ENCODE data around the gene FREM3. TPM values are rescaled to one million over a fixed set of nuclear protein-coding genes. Genes with fewer than 3 reads are reported as not detected.
A peak's percentile ranks its signal among the peaks of the same experiment; 100 is the strongest.

FREM3 gene
- total RNA-seq, 1 experiment from 2014 or later: not detected

DNA sequence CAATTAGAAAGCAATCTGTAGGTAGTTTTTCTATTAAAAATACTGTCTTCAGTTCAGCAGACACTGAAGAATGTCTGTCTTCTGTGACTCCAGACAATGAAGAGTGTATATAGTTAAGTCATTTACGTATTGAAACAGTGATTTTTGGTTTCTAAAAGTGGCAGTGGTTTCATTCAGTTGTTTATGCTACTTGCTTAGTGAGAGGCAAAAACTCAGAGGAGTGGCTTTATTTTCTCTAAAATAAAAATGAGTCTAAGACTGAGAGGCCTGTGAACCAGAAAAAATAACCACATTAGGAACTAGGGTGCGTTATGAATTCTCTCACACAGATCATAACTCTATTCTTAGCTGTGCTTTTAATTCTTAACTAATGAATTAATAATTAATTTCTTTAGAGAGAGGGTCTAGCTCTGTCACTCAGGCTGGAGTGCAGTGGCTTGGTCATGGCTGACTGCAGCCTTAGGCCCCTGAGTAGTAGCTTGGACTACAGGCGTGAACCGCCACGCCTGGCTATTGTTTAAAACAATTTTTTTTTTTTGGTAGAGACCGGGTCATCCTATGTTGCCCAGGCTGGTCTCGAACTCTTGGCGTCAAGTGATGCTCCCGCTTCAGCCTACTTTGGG, 31.4 kb downstream of the FREM3 start:
- no peak for DNase-seq (ENCODE audit: low spot score)

DNA sequence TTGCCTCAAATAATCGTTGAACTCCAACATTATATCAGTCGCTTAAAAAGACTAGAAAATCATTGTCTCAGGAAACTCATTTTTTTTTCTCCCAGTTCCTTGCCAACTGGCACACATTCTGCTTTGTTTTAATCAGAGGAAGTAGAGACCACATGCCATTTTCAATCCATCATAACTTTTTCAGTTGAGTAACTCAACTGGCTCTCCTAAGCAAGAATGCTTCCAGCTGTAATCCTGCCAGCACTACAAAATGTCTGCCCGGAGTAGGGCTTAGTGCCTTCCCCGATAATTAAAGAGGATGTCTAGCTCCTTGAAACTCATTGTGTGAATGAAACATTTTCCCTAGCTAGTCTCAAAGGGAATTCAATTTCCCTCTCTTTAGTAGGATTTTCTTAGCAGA, 33.0 kb downstream of the FREM3 start:
- no peak for DNase-seq (ENCODE audit: low spot score)

DNA sequence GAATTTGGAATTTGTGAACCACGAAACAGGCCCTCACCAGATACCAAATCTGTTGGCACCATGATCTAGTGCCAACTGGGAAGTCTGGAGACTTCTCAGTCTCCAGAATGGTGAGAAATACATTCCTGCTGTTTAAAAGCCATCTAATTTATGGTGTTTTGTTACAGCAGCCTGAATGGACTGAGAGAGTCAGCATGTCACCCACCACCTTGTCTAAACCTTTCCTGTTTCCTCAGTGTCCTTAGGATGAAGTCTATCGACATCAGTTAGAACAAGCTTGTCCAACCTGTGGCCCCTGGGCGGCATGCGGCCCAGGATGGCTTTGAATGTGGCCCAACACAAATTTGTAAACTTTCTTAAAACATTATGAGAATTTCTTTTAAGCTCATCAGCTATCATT, 42.1 kb downstream of the FREM3 start:
- DNase-seq (ENCODE audit: low spot score): no peak

DNA sequence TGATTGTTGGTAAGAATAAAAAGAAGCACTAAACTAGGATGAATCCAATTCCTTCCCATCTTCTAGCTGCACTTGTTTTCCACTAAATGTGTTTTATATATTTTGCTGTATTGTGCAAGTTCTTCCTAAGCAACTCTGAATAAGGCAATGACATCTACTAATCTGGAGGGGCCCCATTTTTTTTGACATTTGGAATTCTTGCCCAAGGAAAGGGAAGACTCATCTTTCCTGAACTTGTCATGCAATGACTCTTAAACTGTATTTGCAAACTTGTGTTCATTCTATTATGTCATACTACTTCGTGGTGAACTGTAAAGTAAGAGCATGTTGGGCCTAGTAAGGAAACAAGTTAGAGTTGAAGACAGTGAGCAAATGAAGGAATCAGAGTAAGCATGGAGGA, 45.9 kb downstream of the FREM3 start:
- DNase-seq (ENCODE audit: low spot score): no peak

DNA sequence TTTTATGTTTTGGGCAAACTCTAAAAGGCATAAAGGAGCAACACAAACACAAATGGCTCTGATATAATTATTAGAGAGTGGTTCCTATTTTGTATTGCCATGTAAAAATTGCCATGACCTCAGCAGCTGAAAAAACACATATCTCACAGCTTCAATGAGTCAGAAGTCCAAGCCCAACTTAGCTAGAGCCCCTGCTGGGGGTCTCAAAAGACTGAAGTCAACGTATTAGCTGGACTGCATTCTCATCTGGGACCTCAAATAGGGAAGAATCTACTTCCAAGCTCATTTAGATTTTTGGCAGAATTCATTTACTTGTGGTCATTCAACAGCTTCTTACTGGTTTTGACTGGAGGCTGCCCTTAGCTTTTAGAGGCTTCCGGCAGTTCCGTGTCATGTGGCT, 47.4 kb downstream of the FREM3 start:
- DNase-seq (ENCODE audit: low spot score): no peak

DNA sequence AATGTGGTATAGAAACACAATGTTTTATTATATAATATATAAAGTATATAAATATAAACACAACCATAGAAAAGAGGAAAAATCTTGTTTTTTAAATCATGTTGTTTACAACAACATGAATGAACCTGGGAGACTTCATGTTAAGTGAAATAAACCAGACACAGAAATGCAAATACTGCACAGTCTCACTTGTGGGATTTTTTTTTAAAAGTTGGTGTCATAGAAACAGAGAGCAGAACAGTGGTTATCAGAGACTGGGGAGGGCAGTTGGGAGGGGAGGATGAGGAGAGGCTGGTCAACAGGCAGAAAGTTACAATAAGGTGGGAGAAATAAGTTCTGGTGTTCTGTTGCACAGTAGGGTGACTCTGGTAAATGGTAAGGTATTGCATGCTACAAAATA, 57.1 kb downstream of the FREM3 start:
- DNase-seq (ENCODE audit: low spot score): no peak

DNA sequence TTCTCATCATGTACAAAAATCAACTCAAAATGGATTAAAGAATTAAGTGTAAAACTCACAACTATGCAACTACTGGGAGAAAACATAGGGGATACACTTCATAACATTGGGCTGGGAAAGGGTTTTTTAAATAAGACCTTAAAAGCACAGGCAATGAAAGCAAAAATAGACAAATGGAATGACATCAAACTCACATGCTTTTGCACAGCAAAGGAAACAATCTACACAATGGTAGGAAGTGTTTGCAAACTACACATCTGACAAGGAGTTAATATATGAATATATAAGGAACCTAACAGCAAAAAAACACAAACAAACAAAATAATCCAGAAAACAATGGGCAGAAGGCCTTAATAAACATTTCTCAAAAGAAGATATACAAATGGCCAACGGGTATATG, 57.9 kb downstream of the FREM3 start:
- DNase-seq (ENCODE audit: low spot score): no peak

DNA sequence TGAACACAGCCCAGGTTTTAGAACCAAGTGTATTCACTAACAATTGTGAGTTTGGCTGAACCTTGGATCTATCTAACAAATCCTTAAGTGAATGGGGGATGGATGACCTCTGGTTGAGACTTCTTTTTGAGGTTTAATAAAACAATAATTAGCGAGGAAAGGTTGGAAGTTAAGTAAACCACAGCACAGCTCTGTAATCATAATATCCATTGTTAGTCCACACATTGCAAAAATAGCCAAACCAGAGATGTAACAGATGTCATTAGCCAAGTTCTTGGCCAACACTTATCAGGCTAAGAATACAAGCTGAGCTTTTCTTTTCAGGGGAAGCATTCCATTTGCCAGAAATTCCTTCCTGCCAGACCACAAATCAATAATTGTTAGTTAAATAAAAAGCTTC, 59.1 kb downstream of the FREM3 start:
- DNase-seq (ENCODE audit: low spot score): no peak

DNA sequence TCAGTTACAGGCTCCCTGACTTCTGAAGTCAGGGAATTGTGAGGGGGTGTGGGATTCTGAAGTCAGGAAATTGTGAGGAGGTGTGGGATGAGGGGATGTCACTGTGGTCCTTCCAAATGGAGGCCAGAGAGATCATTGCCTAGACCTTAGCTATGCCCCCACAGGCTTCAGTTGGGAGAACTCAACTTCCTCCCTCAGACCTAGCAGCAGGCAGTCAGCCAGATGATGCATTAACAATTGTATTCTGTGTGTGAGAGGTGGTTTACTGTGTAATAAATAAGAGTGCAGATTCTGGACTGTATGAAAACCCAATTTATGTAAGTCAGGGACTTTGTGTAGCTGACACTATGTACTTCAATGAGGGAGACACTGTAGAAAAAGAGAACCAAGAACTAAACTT, 65.7 kb downstream of the FREM3 start:
- DNase-seq (ENCODE audit: low spot score): no peak

DNA sequence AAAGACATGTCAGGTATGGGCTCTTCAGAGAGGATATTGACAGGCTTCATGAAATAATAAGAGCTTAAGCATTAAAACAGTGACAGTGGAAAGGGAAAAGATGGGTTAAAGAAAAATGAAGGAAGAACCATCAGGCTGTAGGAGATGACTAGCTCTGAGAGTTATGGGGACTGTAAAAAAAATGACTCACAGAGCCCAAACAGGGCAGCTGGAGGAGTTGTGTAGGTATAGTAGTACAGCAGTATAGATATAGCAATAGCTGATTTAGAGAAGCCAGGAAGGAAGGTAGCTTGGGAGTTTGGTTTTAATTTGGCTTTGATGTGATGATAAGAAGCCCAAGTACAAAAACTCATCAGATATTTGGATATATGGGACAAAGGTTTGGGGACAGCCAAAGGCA, 66.6 kb downstream of the FREM3 start:
- DNase-seq (ENCODE audit: low spot score): no peak

DNA sequence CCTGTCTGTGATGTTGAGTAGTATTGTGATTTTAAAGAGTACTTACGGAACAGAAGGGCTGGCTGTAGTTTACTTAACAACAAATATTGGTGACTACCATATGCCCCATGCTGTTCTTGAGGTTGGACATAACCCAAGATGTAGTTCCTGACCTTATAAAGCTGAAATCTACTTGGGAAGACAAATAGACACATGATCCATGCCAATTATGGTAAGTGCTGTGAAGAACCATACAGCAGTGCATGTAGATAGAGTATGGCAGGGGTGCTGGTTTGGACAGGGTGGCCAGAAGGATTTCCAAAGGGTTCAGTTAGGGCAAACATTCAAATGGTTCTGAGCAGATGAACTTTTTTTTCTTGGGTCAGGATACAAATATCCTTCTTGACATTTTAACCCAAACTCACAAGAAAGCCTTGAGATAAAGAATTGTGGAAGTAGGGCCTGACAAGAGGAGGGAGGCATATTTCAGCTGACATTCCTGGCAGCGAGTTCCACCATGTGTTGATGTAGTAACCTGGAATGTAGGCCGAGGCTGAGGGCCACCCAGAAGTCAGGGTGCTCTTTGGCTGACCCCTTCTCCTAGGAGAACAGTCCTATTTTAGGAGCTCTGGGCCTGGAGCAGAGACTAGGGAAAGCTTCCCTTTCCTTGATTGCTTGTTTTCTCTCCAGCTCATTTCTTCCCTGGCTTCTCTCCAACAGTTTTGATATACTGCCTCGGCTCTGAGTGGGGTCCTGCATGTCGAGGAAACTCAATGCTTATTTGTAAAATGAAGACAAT, 74.2 kb downstream of the FREM3 start:
- no peak for DNase-seq (ENCODE audit: low spot score)

DNA sequence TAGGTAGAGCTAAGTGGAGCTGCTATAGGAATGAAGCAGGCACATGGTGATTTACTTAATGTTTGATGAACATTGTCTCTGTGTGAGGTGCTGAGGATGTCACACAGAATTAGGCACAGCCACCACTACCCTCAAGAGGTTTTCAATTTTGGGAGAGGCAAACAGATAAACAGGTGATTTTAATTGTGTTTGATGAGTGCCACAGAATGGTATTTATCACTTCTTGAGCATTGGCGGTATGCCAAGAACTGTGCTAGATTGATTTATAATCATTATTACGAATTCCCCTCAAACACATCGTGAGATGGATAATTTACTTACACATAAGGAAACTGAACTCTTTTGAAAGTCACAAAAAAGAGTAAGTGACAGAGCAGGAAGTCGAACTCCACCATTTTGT, 74.8 kb downstream of the FREM3 start:
- no peak for DNase-seq (ENCODE audit: low spot score)

DNA sequence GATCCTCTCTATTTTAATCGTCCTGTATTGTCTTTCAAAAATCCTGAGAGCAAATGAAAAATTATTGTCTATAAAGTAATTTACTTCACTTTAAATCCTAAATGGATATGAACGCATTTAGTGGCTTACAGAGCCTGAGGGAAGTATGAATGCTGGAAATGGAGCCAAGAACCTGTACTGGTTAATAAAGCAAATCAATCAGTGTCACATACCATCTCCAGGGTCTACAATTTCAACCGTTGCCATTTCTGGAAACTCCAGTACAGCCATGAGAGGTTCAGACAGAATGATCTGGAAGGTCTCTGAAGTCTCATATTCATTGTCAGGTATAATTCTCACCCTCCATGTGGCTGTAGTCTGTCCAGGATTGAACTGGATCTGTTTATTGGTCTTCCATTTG, 76.6 kb downstream of the FREM3 start:
- DNase-seq (ENCODE audit: low spot score): no peak

DNA sequence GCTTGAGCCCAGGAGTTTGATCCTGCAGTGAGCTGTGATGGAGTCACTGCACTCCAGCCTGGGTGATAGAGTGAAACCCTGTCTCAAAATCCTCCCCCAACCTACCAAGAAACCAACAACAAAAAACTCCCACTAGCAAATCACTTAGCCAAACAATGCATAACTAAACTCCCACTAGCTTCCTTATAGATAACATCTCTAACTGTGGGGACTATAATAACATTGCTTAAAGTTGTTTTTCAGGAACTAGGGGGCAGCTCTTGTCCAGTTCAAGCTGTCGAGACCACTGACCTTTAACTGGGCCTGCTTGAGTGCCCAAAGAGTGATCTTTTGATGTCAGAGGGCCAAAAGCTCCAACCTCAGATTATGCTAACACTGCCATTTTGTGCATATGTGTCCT, 81.7 kb downstream of the FREM3 start:
- no peak for DNase-seq (ENCODE audit: low spot score)

DNA sequence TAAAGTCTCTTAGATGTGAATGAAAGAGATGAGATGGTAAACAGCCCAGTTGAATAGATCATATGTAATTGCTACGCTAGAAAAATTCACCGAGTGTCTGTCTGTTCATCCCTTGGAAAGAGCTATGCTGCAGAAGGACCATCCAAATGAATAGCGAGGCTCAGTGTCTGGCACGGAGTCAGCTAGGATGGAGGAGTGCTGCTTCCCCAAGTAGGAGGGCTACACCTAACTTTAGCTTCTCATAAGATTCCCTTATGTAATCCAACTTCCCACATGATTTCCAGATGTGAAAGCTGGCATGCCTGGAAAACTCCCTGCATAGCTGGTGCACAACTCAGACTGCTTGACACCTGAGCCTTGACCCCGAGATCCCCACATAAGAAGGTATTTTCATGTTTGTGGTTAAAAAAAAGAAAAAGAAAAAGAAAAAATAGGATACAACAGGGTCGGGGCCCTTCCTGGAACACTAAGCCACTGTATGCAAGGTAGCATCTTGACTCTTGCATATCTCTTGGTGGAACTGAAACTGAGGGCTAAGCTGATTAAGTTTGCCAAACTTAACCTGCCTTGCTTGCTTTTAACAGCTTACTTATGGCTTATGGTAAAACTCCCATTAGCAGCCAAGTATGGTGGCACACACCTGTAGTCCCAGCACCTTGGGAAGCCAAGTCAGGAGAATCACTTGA, 82.3 kb downstream of the FREM3 start:
- no peak for DNase-seq (ENCODE audit: low spot score)

DNA sequence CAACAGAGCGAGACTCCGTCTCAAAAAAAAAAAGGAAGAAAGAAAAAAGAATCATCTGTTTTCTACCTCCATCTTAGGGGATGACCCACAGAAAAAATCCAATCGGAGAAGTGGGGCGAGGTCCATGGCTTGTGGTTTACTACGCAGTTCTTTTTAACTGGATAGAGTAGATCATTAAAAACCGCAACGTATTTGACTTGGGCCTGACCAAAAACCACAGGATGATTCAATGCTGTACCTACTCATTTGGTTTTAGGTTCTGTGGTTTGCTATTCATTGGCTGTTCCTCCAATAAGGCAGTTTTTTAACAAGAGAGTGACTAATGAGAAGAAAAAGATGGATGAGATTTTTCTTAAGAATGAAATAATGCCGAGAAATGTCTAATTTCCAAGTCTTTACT, 83.7 kb downstream of the FREM3 start:
- peak; percentile 76 for DNase-seq (ENCODE audit: low spot score)

DNA sequence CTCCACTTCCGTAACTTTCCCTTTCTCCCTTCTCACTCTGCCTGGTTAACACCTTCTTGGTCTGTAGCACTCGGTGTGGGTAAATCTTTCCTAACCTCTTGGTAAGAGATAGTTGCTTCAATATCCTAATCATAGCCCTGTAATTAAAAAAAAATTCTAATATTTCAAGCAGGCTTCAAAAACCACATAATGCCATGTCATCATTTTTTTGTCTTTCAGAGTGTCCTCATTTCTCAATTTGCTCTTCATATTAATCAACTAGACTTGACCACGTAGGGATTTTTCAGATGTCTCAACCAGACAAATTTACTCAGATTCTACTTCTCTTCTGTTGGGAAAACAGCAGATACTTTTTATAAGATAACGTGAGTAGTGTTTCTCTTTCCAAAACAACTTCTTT, 91.0 kb downstream of the FREM3 start:
- DNase-seq (ENCODE audit: low spot score): no peak

DNA sequence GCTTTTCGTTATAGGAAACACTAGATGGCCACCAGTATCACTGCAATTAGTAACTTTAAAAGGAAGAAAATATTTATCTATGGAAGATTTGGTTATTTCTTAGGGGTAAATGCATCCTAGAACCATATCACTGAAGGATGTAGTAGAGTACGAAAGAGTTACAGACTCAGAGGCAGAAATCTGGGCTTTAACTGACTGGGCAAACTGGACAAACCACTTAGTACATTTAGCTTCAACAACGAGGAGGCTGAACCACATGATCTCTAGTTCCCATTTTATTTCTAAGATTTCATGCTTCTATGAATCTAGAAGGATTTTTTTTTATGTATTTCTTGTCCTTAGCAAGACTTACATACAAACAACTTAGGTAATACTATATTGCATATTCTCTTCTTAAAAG, 94.0 kb downstream of the FREM3 start:
- no peak for DNase-seq (ENCODE audit: low spot score)

DNA sequence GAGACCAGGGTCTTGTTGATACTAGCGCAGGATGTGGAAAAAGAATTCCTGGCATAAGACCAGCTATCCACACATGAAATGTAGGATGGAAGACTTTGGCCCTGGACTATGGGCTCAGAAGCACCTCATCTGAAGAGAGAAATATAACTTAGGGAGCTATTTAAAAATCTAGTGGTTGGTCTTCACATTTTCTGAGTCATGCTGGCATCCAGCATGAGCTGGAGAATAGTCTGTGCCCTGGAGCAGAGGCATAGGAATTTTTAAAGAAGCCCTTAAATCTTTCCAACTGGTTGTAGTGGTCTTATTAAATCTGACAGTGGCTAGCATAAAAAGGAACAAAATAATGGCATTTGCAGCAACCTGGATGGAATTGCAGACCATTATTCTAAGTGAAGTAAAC, 100.6 kb downstream of the FREM3 start:
- no peak for DNase-seq (ENCODE audit: low spot score)

DNA sequence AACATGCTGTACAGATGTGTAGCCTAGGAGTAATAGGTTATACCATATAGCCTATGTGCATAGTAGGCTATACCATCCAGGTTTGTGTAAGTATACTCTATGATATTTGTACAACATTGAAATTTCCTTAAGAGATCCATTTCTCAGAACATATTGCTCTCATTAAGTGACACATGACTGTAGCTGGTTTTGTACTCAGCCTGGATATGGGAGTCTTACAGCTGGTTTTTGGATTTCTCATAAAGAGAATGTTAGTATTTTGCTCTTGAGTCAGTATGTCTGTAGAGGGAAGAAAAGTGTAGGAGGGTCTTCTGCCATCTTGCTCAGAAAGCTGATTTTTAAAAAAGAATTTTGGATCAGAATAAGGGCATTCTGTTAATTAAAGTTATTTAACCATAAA, 101.7 kb downstream of the FREM3 start:
- DNase-seq (ENCODE audit: low spot score): no peak

DNA sequence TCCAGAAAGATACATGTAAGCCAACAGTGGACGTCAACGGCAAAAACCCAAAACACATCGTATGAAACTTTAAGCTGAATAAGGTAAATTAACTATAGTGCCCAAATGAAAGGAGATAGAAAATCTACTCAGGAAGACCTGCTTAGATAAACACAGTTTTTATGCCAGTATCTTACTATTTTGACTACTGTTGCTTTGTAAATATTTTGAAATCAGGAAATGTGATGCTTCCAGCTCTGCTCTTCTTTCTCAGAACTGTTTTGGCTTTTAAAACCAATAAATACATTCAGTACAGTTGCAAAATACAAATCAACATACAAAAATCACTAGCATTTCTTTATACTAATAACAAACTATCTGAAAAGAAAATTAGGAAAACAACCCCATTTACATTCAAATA, 103.2 kb downstream of the FREM3 start:
- no peak for DNase-seq (ENCODE audit: low spot score)

DNA sequence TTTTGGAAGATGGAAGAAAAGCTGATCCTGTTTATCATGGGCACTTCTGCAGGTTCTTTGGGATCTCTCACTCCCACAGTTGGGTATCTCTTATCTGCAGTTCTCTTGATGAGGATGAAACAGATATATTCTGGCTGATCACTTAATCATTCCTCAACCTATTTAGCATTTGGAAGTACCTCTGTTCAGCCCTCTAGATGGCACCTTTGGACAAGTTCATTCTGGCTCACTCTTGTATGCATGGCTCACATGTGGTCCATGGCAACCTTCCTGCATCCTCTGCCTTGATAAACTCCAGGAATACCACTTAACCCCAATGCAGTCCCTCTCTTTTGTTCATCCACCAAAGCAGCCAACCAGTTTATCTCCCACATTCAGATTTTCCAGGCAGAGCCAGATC, 112.8 kb downstream of the FREM3 start:
- no peak for DNase-seq (ENCODE audit: low spot score)

DNA sequence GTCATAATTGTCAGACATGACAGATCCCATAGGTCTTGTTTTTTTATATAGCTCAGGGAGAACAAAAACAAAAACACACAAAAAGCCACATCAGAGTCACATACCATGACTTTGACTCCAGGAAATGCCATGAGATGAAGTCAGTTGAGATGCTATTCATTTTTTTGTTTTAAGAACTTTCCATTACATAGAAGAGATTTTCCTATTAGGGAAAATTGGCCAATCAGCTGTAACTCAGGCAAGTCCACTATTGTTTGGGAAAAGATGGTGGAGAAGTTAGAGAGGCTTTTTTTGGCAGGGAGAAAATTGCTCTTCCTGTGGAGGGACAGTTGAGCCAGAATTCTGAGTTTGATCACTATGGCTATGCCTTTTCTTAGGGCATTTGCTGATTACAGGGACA, 114.4 kb downstream of the FREM3 start:
- no peak for DNase-seq (ENCODE audit: low spot score)

All from H4 (cell line).